H1 (cell line): ENCODE results near the gene SOX15. TPM values are rescaled to one million over a fixed set of nuclear protein-coding genes. Genes with fewer than 3 reads are reported as not detected.

ENCODE experiments used
- BACH1 ChIP-seq: IDR thresholded peaks from 2 replicates; pipeline ENCODE4 v1.6.1; 2012; ENCODE audit warnings: low read length, improper control_type of control experiment
- KDM4A ChIP-seq: IDR thresholded peaks from one replicate; pipeline ENCODE4 v1.7.1; 2012; ENCODE audit warnings: low read depth, mild to moderate bottlenecking, moderate library complexity, low read length, inconsistent platforms; ENCODE audit not compliant: severe bottlenecking
- polyA plus RNA-seq, 7 experiments: library from polyadenylated mRNA; depleted of rRNA in 3 of 7; stranded (reverse) in 5 of 7; unstranded in 2 of 7; fragments of >200 nt in 5 of 7; fragments of 200-250 nt in 2 of 7; gene quantifications; 1 replicate in 5 of 7; 2 replicates in 1 of 7; 4 replicates in 1 of 7; pipeline versions ENCODE4 v1.2.1 to v1.2.3, GENCODE V29; 2011 to 2013; ENCODE audit warnings: missing spikeins in 2 of 7, mixed read lengths in 2 of 7
- total RNA-seq: library from RNA; stranded (reverse); fragmentation: NEBNext Ultra II Directional; extraction: Animal tissue kit (Norgen Biotek cat#: 25700); gene quantifications from 2 replicates; pipeline ENCODE4 v1.2.1, GENCODE V29; 2021

SOX15 gene
- total and polyA plus RNA-seq, 2 of the 8 experiments (the other 6 are each of a cell fraction or from before 2014, with no cell fraction given): 14.3 to 26.8 TPM

- TF ChIP-seq BACH1: no peak
- no peak for TF ChIP-seq KDM4A
Measured at GRCh38 chr17:7626956-7627249, 37.0 kb upstream of the SOX15 start (continued).
